GM20000 (cell line): ENCODE results near the gene TPBGL.

ENCODE experiments used
- DNase-seq: peaks from one replicate; pipeline ENCODE4 v3.0.0; 2012; ENCODE audit warnings: low spot score
- CTCF ChIP-seq: IDR thresholded peaks from 2 replicates; pipeline ENCODE4 v1.5.1; 2012; ENCODE audit warnings: mild to moderate bottlenecking, control low read depth; ENCODE audit errors: extremely low read depth, missing control alignments

TPBGL gene

GRCh38 chr11:75286826-75287465 lies 46.4 kb downstream of the TPBGL start:
- no peak for TF ChIP-seq CTCF
- DNase-seq: no peak

- no peak for TF ChIP-seq CTCF
- DNase-seq: no peak
Measured at GRCh38 chr11:75287579-75287978, 47.0 kb downstream of the TPBGL start.

GRCh38 chr11:75289511-75289760 lies 48.9 kb downstream of the TPBGL start:
- TF ChIP-seq CTCF: no peak
- no peak for DNase-seq

- no peak for DNase-seq
- TF ChIP-seq CTCF: no peak
Measured at GRCh38 chr11:75289919-75290318, 49.3 kb downstream of the TPBGL start.

GRCh38 chr11:75291741-75292140 lies 51.2 kb downstream of the TPBGL start:
- DNase-seq: no peak
- TF ChIP-seq CTCF: no peak

GRCh38 chr11:75292943-75293342 lies 52.4 kb downstream of the TPBGL start:
- no peak for TF ChIP-seq CTCF
- no peak for DNase-seq
